Stimulated activated naive CD4-positive, alpha-beta T cell (primary cell): Measurements from ENCODE around the gene KRTAP4-16.
"Not testable (repeated sequence)": the region's sequence is repeated elsewhere in the genome, so short reads cannot be mapped to it uniquely, and the experiment has no call there.

ENCODE experiments used
- DNase-seq, 6 experiments: peaks; one replicate each; lab custom pipeline; 2025; lab: John Stamatoyannopoulos, UW

The KRTAP4-16 gene

GRCh38 chr17:41101586-41102259, at the start of gene KRTAP4-16:
Gene KRTAP4-16 (minus strand): TSS chr17:41102209. CDS start chr17:41102209, 0 bp downstream.
- DNase-seq: no peak

GRCh38 chr17:41151525-41151924, 49.5 kb upstream of the KRTAP4-16 start:
- no peak for DNase-seq

GRCh38 chr17:41150026-41150425, 48.0 kb upstream of the KRTAP4-16 start:
- DNase-seq: no peak

- DNase-seq: no peak
Observed at GRCh38 chr17:41149652-41149985, 47.6 kb upstream of the KRTAP4-16 start, which contains the start of gene KRTAP4-5. Gene KRTAP4-5 (minus strand): TSS chr17:41149825. CDS start chr17:41149767, 58 bp downstream.

GRCh38 chr17:41148971-41149651, 47.1 kb upstream of the KRTAP4-16 start:
- DNase-seq: not testable (repeated sequence)

GRCh38 chr17:41147531-41148204, 45.7 kb upstream of the KRTAP4-16 start:
- no peak for DNase-seq

GRCh38 chr17:41145261-41145660, 43.3 kb upstream of the KRTAP4-16 start:
- no peak for DNase-seq

- DNase-seq: no peak
Observed at GRCh38 chr17:41144846-41145245, 42.8 kb upstream of the KRTAP4-16 start.

- DNase-seq: no peak
Observed at GRCh38 chr17:41141361-41141760, 39.4 kb upstream of the KRTAP4-16 start.

GRCh38 chr17:41140360-41141131, 38.5 kb upstream of the KRTAP4-16 start, which contains the start of gene KRTAP4-6:
Gene KRTAP4-6 (minus strand): TSS chr17:41140544. CDS start chr17:41140487, 57 bp downstream.
- no peak for DNase-seq

GRCh38 chr17:41139865-41140264, 37.9 kb upstream of the KRTAP4-16 start:
- DNase-seq: not testable (repeated sequence)

- DNase-seq: peak in 3 of 6 experiments; percentile 34 to 44 (median 43)
Observed at GRCh38 chr17:41133880-41134735, 32.1 kb upstream of the KRTAP4-16 start.

GRCh38 chr17:41131979-41132378, 30.0 kb upstream of the KRTAP4-16 start:
- no peak for DNase-seq

- DNase-seq: no peak
Observed at GRCh38 chr17:41127371-41127770, 25.4 kb upstream of the KRTAP4-16 start.

- no peak for DNase-seq
Observed at GRCh38 chr17:41126412-41126811, 24.4 kb upstream of the KRTAP4-16 start.

- no peak for DNase-seq
Observed at GRCh38 chr17:41125064-41125463, 23.1 kb upstream of the KRTAP4-16 start.

GRCh38 chr17:41123991-41124371, 22.0 kb upstream of the KRTAP4-16 start, which contains the start of gene KRTAP4-12:
Gene KRTAP4-12 (minus strand): TSS chr17:41124182. CDS start chr17:41124122, 60 bp downstream.
- DNase-seq: not testable (repeated sequence)

GRCh38 chr17:41123292-41123990, 21.4 kb upstream of the KRTAP4-16 start:
- DNase-seq: peak in 2 of 6 experiments; percentile 23

- no peak for DNase-seq
Observed at GRCh38 chr17:41121742-41122141, 19.7 kb upstream of the KRTAP4-16 start.
